Measurements from ENCODE around the gene PBLD. TPM values are rescaled to one million over a fixed set of nuclear protein-coding genes. Genes with fewer than 3 reads are reported as not detected.

The PBLD gene
- total RNA-seq, 4 donors from 2014 or later: 5.0 to 12.3 (median 6.4) TPM

- Histone ChIP-seq H3K27ac (no peak overlapping the region), H3K4me1 (peaks cover 35 to 42% of the 10 kb centered on the region in 2 donors), H3K27me3 (no peaks in the 10 kb centered on the region), H3K9me3 (no peaks in the 10 kb centered on the region), H3K4me3 (replicated peaks in 1 of 3) (no peak overlapping the region), H3K36me3 (peaks cover 33 to 36% of the 10 kb centered on the region in 2 donors)
- DNase-seq: no peak
- TF ChIP-seq POLR2A (IDR thresholded peaks at IDR 0.05) (no peak), CTCF (IDR thresholded peaks at IDR 0.05) (no peak)
- WGBS, 2 donors: 70 to 78% methylated on average over 7 of the region's 7 CpGs
- intact Hi-C loops (cut with DNase I): no loop called here
These were observed 4.1 kb upstream of the PBLD start for GRCh38 chr10:68336754-68337351.

- 7 to 9% methylated on average over 8 of the region's 8 CpGs for WGBS, 2 donors
- no peak for DNase-seq
- Histone ChIP-seq H3K27me3 (no peaks in the 10 kb centered on the region), H3K27ac (peak overlapping the region in 1 of 3 donors; percentile 99), H3K4me1 (peaks cover 42 to 46% of the 10 kb centered on the region in 2 donors), H3K9me3 (no peaks in the 10 kb centered on the region), H3K36me3 (peaks cover 13 to 16% of the 10 kb centered on the region in 2 donors), H3K4me3 (replicated peaks in 1 of 3) (peak overlapping the region in 2 of 3 donors; percentile 76 to 89)
- TF ChIP-seq CTCF (IDR thresholded peaks at IDR 0.05) (no peak), POLR2A (IDR thresholded peaks at IDR 0.05) (no peak)
- intact Hi-C loops (cut with DNase I): no loop called here
These were observed 2.1 kb upstream of the PBLD start for GRCh38 chr10:68334672-68335467.

GRCh38 chr10:68333440-68334431 is 1.0 kb upstream of the PBLD start:
- Histone ChIP-seq H3K36me3 (peaks cover 4% of the 10 kb centered on the region in 2 donors), H3K4me1 (peaks cover 51 to 56% of the 10 kb centered on the region in 2 donors), H3K4me3 (replicated peaks in 1 of 3) (peak overlapping the region; percentile 57 to 89 (median 76)), H3K27ac (peak overlapping the region; percentile 99), H3K9me3 (no peaks in the 10 kb centered on the region), H3K27me3 (no peaks in the 10 kb centered on the region)
- no peak for DNase-seq
- 2 to 5% methylated on average over 10 of the region's 10 CpGs for WGBS, 2 donors
- no peak for TF ChIP-seq POLR2A (IDR thresholded peaks at IDR 0.05)
- TF ChIP-seq CTCF (IDR thresholded peaks at IDR 0.05): no peak
- intact Hi-C loops (cut with DNase I): no loop called here

GRCh38 chr10:68333058-68333395 is 299 bp upstream of the PBLD start:
- 0% methylated on average over 10 of the region's 10 CpGs for WGBS, 2 donors
- no peaks in the 10 kb centered on the region for H3K9me3 ChIP-seq
- no peak for TF ChIP-seq CTCF (IDR thresholded peaks at IDR 0.05)
- no peak for TF ChIP-seq POLR2A (IDR thresholded peaks at IDR 0.05)
- peaks cover 53 to 60% of the 10 kb centered on the region in 2 donors for H3K4me1 ChIP-seq
- intact Hi-C loops (cut with DNase I): no loop called here
- no peak for DNase-seq
- no peaks in the 10 kb centered on the region for H3K27me3 ChIP-seq
- H3K4me3 ChIP-seq (replicated peaks in 1 of 3): peak overlapping the region; percentile 57 to 89 (median 76)
- H3K36me3 ChIP-seq: no peaks in the 10 kb centered on the region
- peak overlapping the region; percentile 99 for H3K27ac ChIP-seq
